GM12892 (cell line): ENCODE measurements around the gene APOB.

ENCODE experiments used
- POLR2A ChIP-seq: IDR thresholded peaks from 2 replicates; pipeline ENCODE4 v1.6.1; 2011; ENCODE audit warnings: low read depth, low read length, control low read depth
- POLR2AphosphoS5 ChIP-seq: IDR thresholded peaks from 2 replicates; pipeline ENCODE4 v1.6.1; 2011; ENCODE audit warnings: low read depth, low read length, control low read depth
- TAF1 ChIP-seq: IDR thresholded peaks from 2 replicates; pipeline ENCODE4 v1.6.1; 2011; ENCODE audit warnings: low read depth, mild to moderate bottlenecking, control low read depth, low read length, borderline replicate concordance

GRCh38 chr2:21050164-21050563 is 6.3 kb upstream of the APOB start:
- no peak for TF ChIP-seq POLR2A
- TF ChIP-seq POLR2AphosphoS5: no peak
- TF ChIP-seq TAF1: no peak
